H9 (cell line): ENCODE results near the gene ARHGAP45. TPM values are rescaled to one million over a fixed set of nuclear protein-coding genes. Genes with fewer than 3 reads are reported as not detected.
A peak's percentile ranks its signal among the peaks of the same experiment; 100 is the strongest.

Experiments used
- DNase-seq: peaks from one replicate; pipeline ENCODE4 v3.0.0-alpha.2; 2017
- H2AFZ ChIP-seq: one replicate; pipeline ENCODE4 v1.6.1; 2013; ENCODE audit warnings: mild to moderate bottlenecking, low read length, control low read depth, moderate library complexity
- H2AK5ac ChIP-seq: 2 replicates; pipeline ENCODE4 v1.6.1; 2013; ENCODE audit warnings: low read length, control low read depth, mixed read lengths; ENCODE audit not compliant: insufficient read length
- H2BK120ac ChIP-seq: one replicate; pipeline ENCODE4 v1.6.1; 2013; ENCODE audit warnings: low read depth, mild to moderate bottlenecking, low read length, control low read depth, inconsistent platforms; ENCODE audit not compliant: poor library complexity, severe bottlenecking
- H2BK12ac ChIP-seq: 2 replicates; pipeline ENCODE4 v1.6.1; 2013; ENCODE audit warnings: low read length, control low read depth, mixed read lengths, low read depth; ENCODE audit not compliant: insufficient read length
- H2BK15ac ChIP-seq: 2 replicates; pipeline ENCODE4 v1.6.1; 2013; ENCODE audit warnings: low read depth, low read length, control low read depth
- H2BK20ac ChIP-seq: one replicate; pipeline ENCODE4 v1.6.1; 2013; ENCODE audit warnings: low read depth, mild to moderate bottlenecking, low read length, control low read depth, inconsistent platforms; ENCODE audit not compliant: poor library complexity, severe bottlenecking
- H2BK5ac ChIP-seq: 2 replicates; pipeline ENCODE4 v1.6.1; 2013; ENCODE audit warnings: low read length, control low read depth, mixed read lengths; ENCODE audit not compliant: insufficient read length
- H3K14ac ChIP-seq: 2 replicates; pipeline ENCODE4 v1.6.1; 2013; ENCODE audit warnings: low read length, control low read depth; ENCODE audit not compliant: insufficient read depth
- H3K18ac ChIP-seq: 2 replicates; pipeline ENCODE4 v1.6.1; 2013; ENCODE audit warnings: low read depth, mild to moderate bottlenecking, mixed read lengths, low read length, control low read depth; ENCODE audit not compliant: insufficient read length
- H3K23ac ChIP-seq: 2 replicates; pipeline ENCODE4 v1.6.1; 2013; ENCODE audit warnings: low read length, control low read depth, mixed read lengths, low read depth; ENCODE audit not compliant: insufficient read length
- H3K23me2 ChIP-seq: 2 replicates; pipeline ENCODE4 v1.6.1; 2013; ENCODE audit warnings: low read depth, mild to moderate bottlenecking, mixed read lengths, low read length, control low read depth; ENCODE audit not compliant: insufficient read length, poor library complexity, severe bottlenecking
- H3K27ac ChIP-seq: 2 replicates; pipeline ENCODE4 v1.5.1; 2013; ENCODE audit warnings: low read length, control low read depth, mixed read lengths, low read depth; ENCODE audit not compliant: insufficient read length
- H3K27me3 ChIP-seq: 2 replicates; pipeline ENCODE4 v1.6.1; 2013; ENCODE audit warnings: low read length, control low read depth, inconsistent platforms; ENCODE audit not compliant: insufficient read depth
- H3K4ac ChIP-seq: 2 replicates; pipeline ENCODE4 v1.6.1; 2013; ENCODE audit warnings: low read depth, mild to moderate bottlenecking, control low read depth, inconsistent platforms, low read length, moderate library complexity
- H3K4me1 ChIP-seq: 2 replicates; pipeline ENCODE4 v1.6.1; 2013; ENCODE audit warnings: low read length, control low read depth, inconsistent platforms; ENCODE audit not compliant: insufficient read depth
- H3K4me2 ChIP-seq: 2 replicates; pipeline ENCODE4 v1.6.1; 2013; ENCODE audit warnings: low read length, control low read depth, mixed read lengths; ENCODE audit not compliant: insufficient read length, insufficient read depth
- H3K56ac ChIP-seq: 2 replicates; pipeline ENCODE4 v1.6.1; 2013; ENCODE audit warnings: low read depth, mild to moderate bottlenecking, mixed read lengths, low read length, control low read depth; ENCODE audit not compliant: insufficient read length
- H3K79me1 ChIP-seq: 2 replicates; pipeline ENCODE4 v1.6.1; 2013; ENCODE audit warnings: low read depth, mild to moderate bottlenecking, moderate library complexity, low read length, control low read depth, inconsistent platforms; ENCODE audit not compliant: insufficient read depth, poor library complexity, severe bottlenecking
- H3K79me2 ChIP-seq: 2 replicates; pipeline ENCODE4 v1.6.1; 2013; ENCODE audit warnings: low read length, control low read depth, inconsistent platforms; ENCODE audit not compliant: insufficient read depth
- H3K9ac ChIP-seq: 2 replicates; pipeline ENCODE4 v1.6.1; 2013; ENCODE audit warnings: low read length, control low read depth, mixed read lengths; ENCODE audit not compliant: insufficient read length; ENCODE audit errors: extremely low read depth
- H3K9me3 ChIP-seq: one replicate; pipeline ENCODE4 v1.6.1; 2013; ENCODE audit warnings: low read depth, low read length, inconsistent platforms; ENCODE audit not compliant: control insufficient read depth
- H3T11ph ChIP-seq: one replicate; pipeline ENCODE4 v1.6.1; 2013; ENCODE audit warnings: mild to moderate bottlenecking, low read length, control low read depth, inconsistent platforms
- H4K20me1 ChIP-seq: one replicate; pipeline ENCODE4 v1.6.1; 2013; ENCODE audit not compliant: control insufficient read depth, insufficient read length, insufficient read depth
- H4K5ac ChIP-seq: 2 replicates; pipeline ENCODE4 v1.6.1; 2013; ENCODE audit warnings: low read depth, mild to moderate bottlenecking, mixed read lengths, low read length, control low read depth; ENCODE audit not compliant: insufficient read length
- H4K8ac ChIP-seq: replicated peaks from 2 replicates; pipeline ENCODE4 v1.6.1; 2013; ENCODE audit warnings: low read length, control low read depth, mixed read lengths, low read depth; ENCODE audit not compliant: insufficient read length
- H4K91ac ChIP-seq: 2 replicates; pipeline ENCODE4 v1.6.1; 2013; ENCODE audit warnings: low read depth, mild to moderate bottlenecking, moderate library complexity, mixed read lengths, low read length, control low read depth; ENCODE audit not compliant: insufficient read length
- H3K27ac Mint-ChIP-seq, 3 experiments: 2 replicates in 2 of 3; 3 replicates in 1 of 3; pipeline ENCODE4 v1.8.0; 2020 to 2021; ENCODE audit warnings: mixed read lengths in 3 of 3, mild to moderate bottlenecking in 1 of 3, moderate library complexity in 1 of 3
- H3K27me3 Mint-ChIP-seq: 2 replicates; pipeline ENCODE4 v1.8.0; 2021; ENCODE audit warnings: low read depth, mild to moderate bottlenecking, moderate library complexity, mixed read lengths
- H3K36me3 Mint-ChIP-seq, 3 experiments: 2 replicates in 2 of 3; 3 replicates in 1 of 3; pipeline ENCODE4 v1.8.0; 2020 to 2021; ENCODE audit warnings: low read depth in 3 of 3, mixed read lengths in 3 of 3; ENCODE audit not compliant: insufficient read depth in 1 of 3
- H3K4me1 Mint-ChIP-seq, 2 experiments: 2 replicates each; pipeline ENCODE4 v1.8.0; 2020; ENCODE audit warnings: mixed read lengths in 2 of 2
- H3K4me3 Mint-ChIP-seq, 2 experiments: 2 replicates in 1 of 2; 3 replicates in 1 of 2; pipeline ENCODE4 v1.8.0; 2020 to 2021; ENCODE audit warnings: mild to moderate bottlenecking in 2 of 2, mixed read lengths in 2 of 2, moderate library complexity in 1 of 2
- H3K9me3 Mint-ChIP-seq, 2 experiments: 2 replicates in 1 of 2; 3 replicates in 1 of 2; pipeline ENCODE4 v1.8.0; 2020; ENCODE audit warnings: mild to moderate bottlenecking in 2 of 2, mixed read lengths in 2 of 2, moderate library complexity in 1 of 2
- WGBS: extraction: QIAGEN DNeasy Blood & Tissue Kit; methylation state at CpG from one replicate; pipeline ENCODE4 v1.1.7; 2013; ENCODE audit warnings: missing lambda C conversion rate, low lambda C conversion rate, mixed read lengths; ENCODE audit not compliant: insufficient read length; ENCODE audit errors: extremely low coverage; 5-methylcytosine and 5-hydroxymethylcytosine counted together
- total RNA-seq: library from RNA; stranded (reverse); gene quantifications from 2 replicates; pipeline ENCODE4 v1.2.1, GENCODE V29; 2021
- TF ChIP-seq, protein P1 (sequence below): fragments of 200-600 bp; sonication (generic); conservative IDR thresholded peaks from 3 replicates; pipeline ENCODE4 v1.8.0; 2021; ENCODE audit warnings: antibody characterized with exemption, mild to moderate bottlenecking

Gene ARHGAP45
- total RNA-seq, 1 experiment from 2014 or later = 39.8 TPM

DNA sequence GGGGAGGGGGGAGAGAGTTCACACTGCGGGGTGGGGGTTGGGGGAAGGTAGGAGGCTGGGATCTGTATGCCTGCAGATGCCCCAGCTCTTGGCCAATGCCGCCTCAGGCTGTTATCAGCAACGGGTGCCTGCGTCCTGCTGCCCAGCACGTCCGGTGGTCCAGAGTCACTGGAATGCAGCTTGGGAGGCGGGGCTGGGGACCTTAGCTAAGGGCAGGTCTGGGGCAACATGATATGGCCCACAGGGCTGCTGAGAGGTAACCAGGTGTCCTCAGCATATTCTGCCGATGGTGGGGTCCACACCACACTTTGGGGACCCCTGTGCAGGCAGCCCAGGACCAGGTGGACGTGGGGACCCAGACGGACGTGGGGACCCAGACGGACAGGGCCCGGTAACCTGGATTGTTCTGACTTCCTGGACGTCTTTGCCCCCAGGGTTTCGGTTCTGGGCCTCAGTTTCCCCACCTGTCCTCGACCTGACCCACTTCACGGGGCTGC lies 668 bp upstream of the ARHGAP45 start:
- no peaks in the 10 kb centered on the region for H3K79me2 ChIP-seq
- no peaks in the 10 kb centered on the region for H4K20me1 ChIP-seq
- no peaks in the 10 kb centered on the region for H3K9me3 ChIP-seq
- H2AFZ ChIP-seq = no peak overlapping the region
- H3K56ac ChIP-seq = no peak overlapping the region
- H4K91ac ChIP-seq = no peak overlapping the region
- no peak overlapping the region for H3K23ac ChIP-seq
- Mint-ChIP-seq H3K9me3 (no peaks in the 10 kb centered on the region), H3K36me3 (peaks cover 0 to 2% (median 0%) of the 10 kb centered on the region in 3 experiments; a peak in 1 of 7 replicates), H3K27me3 (peaks cover 40% of the 10 kb centered on the region), H3K4me3 (peak overlapping the region; percentile 39 to 73), H3K4me1 (peaks cover 11 to 35% of the 10 kb centered on the region in 2 experiments), H3K27ac (no peak overlapping the region)
- no peak overlapping the region for H2BK15ac ChIP-seq
- H3K9ac ChIP-seq = no peak overlapping the region
- TF ChIP-seq, protein P1, sequence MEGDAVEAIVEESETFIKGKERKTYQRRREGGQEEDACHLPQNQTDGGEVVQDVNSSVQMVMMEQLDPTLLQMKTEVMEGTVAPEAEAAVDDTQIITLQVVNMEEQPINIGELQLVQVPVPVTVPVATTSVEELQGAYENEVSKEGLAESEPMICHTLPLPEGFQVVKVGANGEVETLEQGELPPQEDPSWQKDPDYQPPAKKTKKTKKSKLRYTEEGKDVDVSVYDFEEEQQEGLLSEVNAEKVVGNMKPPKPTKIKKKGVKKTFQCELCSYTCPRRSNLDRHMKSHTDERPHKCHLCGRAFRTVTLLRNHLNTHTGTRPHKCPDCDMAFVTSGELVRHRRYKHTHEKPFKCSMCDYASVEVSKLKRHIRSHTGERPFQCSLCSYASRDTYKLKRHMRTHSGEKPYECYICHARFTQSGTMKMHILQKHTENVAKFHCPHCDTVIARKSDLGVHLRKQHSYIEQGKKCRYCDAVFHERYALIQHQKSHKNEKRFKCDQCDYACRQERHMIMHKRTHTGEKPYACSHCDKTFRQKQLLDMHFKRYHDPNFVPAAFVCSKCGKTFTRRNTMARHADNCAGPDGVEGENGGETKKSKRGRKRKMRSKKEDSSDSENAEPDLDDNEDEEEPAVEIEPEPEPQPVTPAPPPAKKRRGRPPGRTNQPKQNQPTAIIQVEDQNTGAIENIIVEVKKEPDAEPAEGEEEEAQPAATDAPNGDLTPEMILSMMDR = no peak
- H3K14ac ChIP-seq = no peak overlapping the region
- WGBS = no CpG with 5 or more reads among the region's 17 CpGs
- no peaks in the 10 kb centered on the region for H3K79me1 ChIP-seq
- no peak overlapping the region for H2BK120ac ChIP-seq
- peak; percentile 76 for DNase-seq
- H2BK5ac ChIP-seq = no peak overlapping the region
- no peaks in the 10 kb centered on the region; the same call in 1 of the 2 replicates for H3K27me3 ChIP-seq
- H4K8ac ChIP-seq = no peak overlapping the region
- H3K4ac ChIP-seq = no peak overlapping the region
- H3K4me1 ChIP-seq = peaks cover 5% of the 10 kb centered on the region; the same call in 1 of the 2 replicates
- no peak overlapping the region for H3T11ph ChIP-seq
- H2BK20ac ChIP-seq = no peak overlapping the region
- no peak overlapping the region for H4K5ac ChIP-seq
- no peak overlapping the region for H3K18ac ChIP-seq
- H3K27ac ChIP-seq = no peak overlapping the region
- H2BK12ac ChIP-seq = no peak overlapping the region
- no peak overlapping the region for H2AK5ac ChIP-seq
- H3K23me2 ChIP-seq = peaks cover 22% of the 10 kb centered on the region
- H3K4me2 ChIP-seq = peak overlapping the region; percentile 32
